ENCODE measurements around the gene NAA15.
A peak's percentile ranks its signal among the peaks of the same experiment; 100 is the strongest.
"Not testable (repeated sequence)": the region's sequence is repeated elsewhere in the genome, so short reads cannot be mapped to it uniquely, and the experiment has no call there.

Gene NAA15

GRCh38 chr4:139297001-139297410 lies 4.3 kb upstream of the NAA15 start:
- DNase-seq (ENCODE audit: low read depth): no peak

GRCh38 chr4:139299536-139299935 lies 1.8 kb upstream of the NAA15 start:
- DNase-seq (ENCODE audit: low read depth): no peak

- no peak for DNase-seq (ENCODE audit: low read depth)
Measured at GRCh38 chr4:139300431-139301112, 733 bp upstream of the NAA15 start.

GRCh38 chr4:139301821-139302611 lies 711 bp downstream of the NAA15 start, which contains the start of gene NDUFC1:
Gene NDUFC1, minus strand, starts transcription at chr4:139302477. Its CDS starts 6,679 bp downstream, at chr4:139295798.
- DNase-seq (ENCODE audit: low read depth): peak; percentile 41

- DNase-seq (ENCODE audit: low read depth): no peak
Measured at GRCh38 chr4:139304920-139305319, 3.6 kb downstream of the NAA15 start.

GRCh38 chr4:139311909-139312308 lies 10.6 kb downstream of the NAA15 start:
- DNase-seq (ENCODE audit: low read depth): no peak

- no peak for DNase-seq (ENCODE audit: low read depth)
Measured at GRCh38 chr4:139312552-139313332, 11.4 kb downstream of the NAA15 start.

- not testable (repeated sequence) for DNase-seq (ENCODE audit: low read depth)
Measured at GRCh38 chr4:139313414-139313813, 12.1 kb downstream of the NAA15 start.

- DNase-seq (ENCODE audit: low read depth): no peak
Measured at GRCh38 chr4:139314047-139314800, 12.9 kb downstream of the NAA15 start.

- DNase-seq (ENCODE audit: low read depth): no peak
Measured at GRCh38 chr4:139315221-139315675, 13.9 kb downstream of the NAA15 start.

- no peak for DNase-seq (ENCODE audit: low read depth)
Measured at GRCh38 chr4:139316733-139317132, 15.4 kb downstream of the NAA15 start.

- no peak for DNase-seq (ENCODE audit: low read depth)
Measured at GRCh38 chr4:139317635-139318034, 16.3 kb downstream of the NAA15 start.

GRCh38 chr4:139319571-139319970 lies 18.3 kb downstream of the NAA15 start:
- DNase-seq (ENCODE audit: low read depth): no peak

GRCh38 chr4:139322070-139322469 lies 20.8 kb downstream of the NAA15 start:
- not testable (repeated sequence) for DNase-seq (ENCODE audit: low read depth)

- DNase-seq (ENCODE audit: low read depth): not testable (repeated sequence)
Measured at GRCh38 chr4:139322541-139322940, 21.2 kb downstream of the NAA15 start.

- DNase-seq (ENCODE audit: low read depth): no peak
Measured at GRCh38 chr4:139324620-139325019, 23.3 kb downstream of the NAA15 start.

GRCh38 chr4:139329665-139330200 lies 28.4 kb downstream of the NAA15 start:
- no peak for DNase-seq (ENCODE audit: low read depth)

- DNase-seq (ENCODE audit: low read depth): no peak
Measured at GRCh38 chr4:139330283-139330682, 29.0 kb downstream of the NAA15 start.

- DNase-seq (ENCODE audit: low read depth): no peak
Measured at GRCh38 chr4:139331185-139331584, 29.9 kb downstream of the NAA15 start.

GRCh38 chr4:139333046-139333445 lies 31.7 kb downstream of the NAA15 start:
- DNase-seq (ENCODE audit: low read depth): no peak

- DNase-seq (ENCODE audit: low read depth): no peak
Measured at GRCh38 chr4:139337612-139338011, 36.3 kb downstream of the NAA15 start.

Data from activated T-cell treated with anti-CD3 and anti-CD28 coated beads for 1 hour (primary cell).